Aorta (tissue), 5 donors: ENCODE measurements around the gene NSD2. TPM values are rescaled to one million over a fixed set of nuclear protein-coding genes. Genes with fewer than 3 reads are reported as not detected.
"Not testable (repeated sequence)": the region's sequence is repeated elsewhere in the genome, so short reads cannot be mapped to it uniquely, and the experiment has no call there.

Experiments used
- ATAC-seq: fragments of 200-7000 bp; cut with Tn5 transposase; one replicate; pipeline ENCODE4 v1.9.1; 2022; ENCODE audit warnings: moderate library complexity; ENCODE audit not compliant: low FRiP score
- DNase-seq, 2 donors: peaks; one replicate each; pipeline ENCODE4 v3.0.0-alpha.2; 2020
- H3K27ac ChIP-seq, 2 donors: one replicate each; pipeline ENCODE4 v1.5.1; 2013; ENCODE audit warnings: low read length in 2 of 2, mild to moderate bottlenecking in 2 of 2, moderate library complexity in 2 of 2, control low read depth in 1 of 2, inconsistent platforms in 1 of 2, low read depth in 1 of 2
- H3K27me3 ChIP-seq, 2 donors: one replicate each; pipeline ENCODE4 v1.6.1; 2013; ENCODE audit warnings: control low read depth in 1 of 2, low read length in 1 of 2, mild to moderate bottlenecking in 1 of 2, moderate library complexity in 1 of 2; ENCODE audit not compliant: insufficient read depth in 2 of 2, control insufficient read depth in 1 of 2
- H3K36me3 ChIP-seq, 2 donors: one replicate each; pipeline ENCODE4 v1.6.1; 2013; ENCODE audit warnings: control low read depth in 1 of 2, low read length in 1 of 2, mild to moderate bottlenecking in 1 of 2; ENCODE audit not compliant: insufficient read depth in 2 of 2, control insufficient read depth in 1 of 2
- H3K4me1 ChIP-seq, 2 donors: one replicate each; pipeline ENCODE4 v1.6.1; 2013; ENCODE audit warnings: low read length in 2 of 2, control low read depth in 1 of 2, mild to moderate bottlenecking in 1 of 2, moderate library complexity in 1 of 2; ENCODE audit not compliant: insufficient read depth in 2 of 2, control insufficient read depth in 1 of 2
- H3K4me3 ChIP-seq, 2 donors: one replicate each; pipeline ENCODE4 v1.5.1; 2013; ENCODE audit warnings: low read length in 2 of 2, control low read depth in 1 of 2, mild to moderate bottlenecking in 1 of 2
- H3K9me3 ChIP-seq: one replicate; pipeline ENCODE4 v1.6.1; 2013; ENCODE audit warnings: mild to moderate bottlenecking, low read length; ENCODE audit not compliant: control insufficient read depth
- WGBS, 2 donors: extraction: QIAGEN DNeasy Blood & Tissue Kit; methylation state at CpG; one replicate each; pipeline ENCODE4 v1.1.7; 2013; 5-methylcytosine and 5-hydroxymethylcytosine counted together
- intact Hi-C, 2 donors: fragments of 100-400 bp; cut with DNase I; formaldehyde crosslinking; loops; one replicate each; pipeline versions ENCODE4 v1.14.2 to v1.15.0; 2022
- polyA plus RNA-seq, 2 donors: library from polyadenylated mRNA; stranded (reverse); fragments of 200-250 nt; gene quantifications; one replicate each; pipeline ENCODE4 v1.2.3, GENCODE V29; 2013
- total RNA-seq, 2 donors: library from RNA; stranded (reverse); fragmentation: NEBNext Ultra II Directional; extraction: Animal tissue kit (Norgen Biotek cat#: 25700); gene quantifications; one replicate each; pipeline ENCODE4 v1.2.1, GENCODE V29; 2021
- donor health status: healthy with polysubstance abuse.
- donor health status: Bipolar disorder and iron deficiency.
- donor health status: DM: no; HTN: no; CAD: no.
- donor health status: DM: no; HTN: no; CAD: no.
- donor health status: DM: yes; HTN: yes; CAD: no.

The NSD2 gene
- total and polyA plus RNA-seq, 4 donors, result 8.0 to 56.6 (median 29.0) TPM

GRCh38 chr4:1837069-1837468, 34.1 kb upstream of the NSD2 start:
- DNase-seq (peak in 1 of 2 donors; percentile 48), ATAC-seq (no peak)
- 93 to 94% methylated on average over 10 of the region's 10 CpGs for WGBS, 2 donors
- Histone ChIP-seq H3K27ac (no peak overlapping the region), H3K4me1 (no peaks in the 10 kb centered on the region), H3K36me3 (peaks cover 0 to 16% of the 10 kb centered on the region in 2 donors), H3K4me3 (no peak overlapping the region), H3K9me3 (no peaks in the 10 kb centered on the region), H3K27me3 (no peaks in the 10 kb centered on the region)
- intact Hi-C loops, result no loop called here

- Histone ChIP-seq H3K4me1 (no peaks in the 10 kb centered on the region), H3K9me3 (no peaks in the 10 kb centered on the region), H3K27ac (no peak overlapping the region), H3K4me3 (no peak overlapping the region), H3K36me3 (peaks cover 0 to 12% of the 10 kb centered on the region in 2 donors), H3K27me3 (no peaks in the 10 kb centered on the region)
- intact Hi-C loops, result no loop called here
- WGBS, 2 donors, result 91 to 94% methylated on average over 7 of the region's 7 CpGs
- no peak for DNase-seq
- ATAC-seq, result no peak
These were observed 31.9 kb upstream of the NSD2 start for GRCh38 chr4:1839282-1839681.

GRCh38 chr4:1841201-1841886, 29.8 kb upstream of the NSD2 start:
- Histone ChIP-seq H3K9me3 (no peaks in the 10 kb centered on the region), H3K36me3 (peaks cover 0 to 7% of the 10 kb centered on the region in 2 donors), H3K27ac (no peak overlapping the region), H3K4me1 (no peaks in the 10 kb centered on the region), H3K27me3 (no peaks in the 10 kb centered on the region), H3K4me3 (no peak overlapping the region)
- DNase-seq, result peak in 1 of 2 donors; percentile 72
- 88 to 89% methylated on average over 31 of the region's 31 CpGs for WGBS, 2 donors
- ATAC-seq, result no peak
- intact Hi-C loops, result no loop called here

- peaks cover 0 to 7% of the 10 kb centered on the region in 2 donors for H3K36me3 ChIP-seq
These were observed 29.3 kb upstream of the NSD2 start for GRCh38 chr4:1841887-1842210.

GRCh38 chr4:1842339-1842895, 28.8 kb upstream of the NSD2 start:
- no peaks in the 10 kb centered on the region for H3K4me1 ChIP-seq
- 83 to 84% methylated on average over 13 of the region's 13 CpGs for whole genome bisulfite sequencing, 2 donors
- ATAC-seq, result no peak
- no peak overlapping the region for H3K4me3 ChIP-seq
- DNase-seq, result no peak
- H3K9me3 ChIP-seq, result no peaks in the 10 kb centered on the region
- H3K27ac ChIP-seq, result no peak overlapping the region
- peaks cover 0 to 7% of the 10 kb centered on the region in 2 donors for H3K36me3 ChIP-seq
- H3K27me3 ChIP-seq, result no peaks in the 10 kb centered on the region
- intact Hi-C loops, result no loop called here

More at GRCh38 chr4:1841887-1842210, 29.3 kb upstream of the NSD2 start:
- H3K4me3 ChIP-seq, result no peak overlapping the region
- DNase-seq (no peak), ATAC-seq (no peak)
- no peaks in the 10 kb centered on the region for H3K9me3 ChIP-seq
- no peaks in the 10 kb centered on the region for H3K27me3 ChIP-seq
- 62 to 74% methylated on average over 9 of the region's 9 CpGs for WGBS, 2 donors
- no peaks in the 10 kb centered on the region for H3K4me1 ChIP-seq
- no peak overlapping the region for H3K27ac ChIP-seq
- intact Hi-C loops, result no loop called here

- H3K27ac ChIP-seq, result no peak overlapping the region
- intact Hi-C loops, result no loop called here
- no peak overlapping the region for H3K4me3 ChIP-seq
- H3K27me3 ChIP-seq, result no peaks in the 10 kb centered on the region
- no peak for ATAC-seq
- no peaks in the 10 kb centered on the region for H3K4me1 ChIP-seq
- peaks cover 0 to 7% of the 10 kb centered on the region in 2 donors for H3K36me3 ChIP-seq
- 78 to 80% methylated on average over 17 of the region's 17 CpGs for WGBS, 2 donors
- H3K9me3 ChIP-seq, result no peaks in the 10 kb centered on the region
- DNase-seq, result no peak
These were observed 28.2 kb upstream of the NSD2 start for GRCh38 chr4:1842993-1843448.

GRCh38 chr4:1843852-1844251, 27.3 kb upstream of the NSD2 start:
- Histone ChIP-seq H3K4me1 (no peaks in the 10 kb centered on the region), H3K9me3 (no peaks in the 10 kb centered on the region), H3K4me3 (no peak overlapping the region), H3K36me3 (peaks cover 0 to 7% of the 10 kb centered on the region in 2 donors), H3K27me3 (no peaks in the 10 kb centered on the region), H3K27ac (no peak overlapping the region)
- DNase-seq, result no peak
- intact Hi-C loops, result no loop called here
- no peak for ATAC-seq
- 51 to 53% methylated on average over 10 of the region's 10 CpGs for WGBS, 2 donors

GRCh38 chr4:1844618-1845017, 26.6 kb upstream of the NSD2 start:
- H3K4me1 ChIP-seq, H3K27ac ChIP-seq, H3K4me3 ChIP-seq, DNase-seq, H3K9me3 ChIP-seq, intact Hi-C loops, H3K27me3 ChIP-seq, H3K36me3 ChIP-seq, ATAC-seq: not testable (repeated sequence)
- WGBS, 2 donors, result 93% methylated on average over 8 to 10 of the region's 10 CpGs

GRCh38 chr4:1846580-1846979, 24.6 kb upstream of the NSD2 start:
- no peak overlapping the region for H3K4me3 ChIP-seq
- ATAC-seq, result no peak
- H3K27me3 ChIP-seq, result no peaks in the 10 kb centered on the region
- no peaks in the 10 kb centered on the region for H3K9me3 ChIP-seq
- H3K4me1 ChIP-seq, result no peaks in the 10 kb centered on the region
- 90 to 95% methylated on average over 2 of the region's 2 CpGs for WGBS, 2 donors
- intact Hi-C loops, result no loop called here
- no peak for DNase-seq
- no peak overlapping the region for H3K27ac ChIP-seq
- H3K36me3 ChIP-seq, result peaks cover 0 to 2% of the 10 kb centered on the region in 2 donors
